Esophagus squamous epithelium (tissue), 4 donors: Measurements from ENCODE around the gene STAMBP.

Experiments used
- POLR2A ChIP-seq, 4 donors: fragments of 450-650 bp; IDR thresholded peaks; one replicate each; pipeline ENCODE4 v1.6.1; 2017; ENCODE audit warnings: antibody characterized with exemption in 4 of 4, mild to moderate bottlenecking in 4 of 4, moderate library complexity in 3 of 4
- TF ChIP-seq, protein P1 (sequence below), 6 experiments: fragments of 450-650 bp in 4 of 6; fragments of 200-600 bp in 2 of 6; sonication (generic) in 2 of 6; IDR thresholded peaks; one replicate each; pipeline ENCODE4 v1.5.1; 2016 to 2019; ENCODE audit warnings: antibody characterized with exemption in 6 of 6, mild to moderate bottlenecking in 4 of 6, moderate library complexity in 4 of 6

DNA sequence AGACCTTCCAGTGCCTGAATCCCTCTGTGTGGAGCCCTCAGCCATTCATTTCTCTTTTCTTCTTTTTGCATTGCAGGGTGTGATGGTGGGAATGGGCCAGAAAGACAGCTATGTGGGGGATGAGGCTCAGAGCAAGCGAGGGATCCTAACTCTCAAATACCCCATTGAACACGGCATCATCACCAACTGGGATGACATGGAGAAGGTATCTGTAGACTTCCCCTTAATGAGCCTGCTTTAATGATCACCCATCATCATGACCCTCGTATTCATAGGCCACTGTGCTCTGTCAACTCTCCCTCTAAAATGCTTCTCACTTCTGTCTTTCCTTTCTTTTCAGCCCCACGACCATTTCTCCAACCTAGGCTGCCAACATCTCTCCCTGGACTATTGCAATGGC is 73.5 kb downstream of the STAMBP start:
- TF ChIP-seq, protein P1, sequence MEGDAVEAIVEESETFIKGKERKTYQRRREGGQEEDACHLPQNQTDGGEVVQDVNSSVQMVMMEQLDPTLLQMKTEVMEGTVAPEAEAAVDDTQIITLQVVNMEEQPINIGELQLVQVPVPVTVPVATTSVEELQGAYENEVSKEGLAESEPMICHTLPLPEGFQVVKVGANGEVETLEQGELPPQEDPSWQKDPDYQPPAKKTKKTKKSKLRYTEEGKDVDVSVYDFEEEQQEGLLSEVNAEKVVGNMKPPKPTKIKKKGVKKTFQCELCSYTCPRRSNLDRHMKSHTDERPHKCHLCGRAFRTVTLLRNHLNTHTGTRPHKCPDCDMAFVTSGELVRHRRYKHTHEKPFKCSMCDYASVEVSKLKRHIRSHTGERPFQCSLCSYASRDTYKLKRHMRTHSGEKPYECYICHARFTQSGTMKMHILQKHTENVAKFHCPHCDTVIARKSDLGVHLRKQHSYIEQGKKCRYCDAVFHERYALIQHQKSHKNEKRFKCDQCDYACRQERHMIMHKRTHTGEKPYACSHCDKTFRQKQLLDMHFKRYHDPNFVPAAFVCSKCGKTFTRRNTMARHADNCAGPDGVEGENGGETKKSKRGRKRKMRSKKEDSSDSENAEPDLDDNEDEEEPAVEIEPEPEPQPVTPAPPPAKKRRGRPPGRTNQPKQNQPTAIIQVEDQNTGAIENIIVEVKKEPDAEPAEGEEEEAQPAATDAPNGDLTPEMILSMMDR (IDR thresholded peaks at IDR 0.05), result no peak
- TF ChIP-seq POLR2A (IDR thresholded peaks at IDR 0.05), result no peak
